Astrocyte of the spinal cord (primary cell): ENCODE data around the gene AMBP.

Experiments
- DNase-seq: peaks from one replicate; pipeline ENCODE4 v3.0.0; 2011; ENCODE audit warnings: low read depth, low spot score
- H3K4me3 ChIP-seq: 2 replicates; pipeline ENCODE4 v1.5.1; 2011; ENCODE audit warnings: low read depth, mild to moderate bottlenecking, low read length, moderate library complexity
- CTCF ChIP-seq: IDR thresholded peaks from 2 replicates; pipeline ENCODE4 v1.5.1; 2012; ENCODE audit warnings: low read depth, mild to moderate bottlenecking, low read length, inconsistent platforms
- in situ Hi-C: cut with HindIII; loops from 2 replicates; pipeline ENCODE4 v1.10.0; 2017; ENCODE audit warnings: low sequenced_read_pairs

Gene AMBP

GRCh38 chr9:114061830-114062474, 16.1 kb downstream of the AMBP start:
- in situ Hi-C loops: no loop called here
- TF ChIP-seq CTCF: no peak
- no peak overlapping the region for H3K4me3 ChIP-seq
- no peak for DNase-seq

GRCh38 chr9:114061292-114061691, 16.8 kb downstream of the AMBP start:
- in situ Hi-C loops: no loop called here
- no peak for DNase-seq
- TF ChIP-seq CTCF: no peak
- no peak overlapping the region for H3K4me3 ChIP-seq

GRCh38 chr9:114060711-114061110, 17.4 kb downstream of the AMBP start:
- TF ChIP-seq CTCF: no peak
- no peak for DNase-seq
- H3K4me3 ChIP-seq: no peak overlapping the region
- in situ Hi-C loops: no loop called here

GRCh38 chr9:114060070-114060469, 18.0 kb downstream of the AMBP start:
- no peak for TF ChIP-seq CTCF
- no peak for DNase-seq
- no peak overlapping the region for H3K4me3 ChIP-seq
- in situ Hi-C loops: no loop called here

- TF ChIP-seq CTCF: no peak
- no peak for DNase-seq
- H3K4me3 ChIP-seq: no peak overlapping the region
- in situ Hi-C loops: no loop called here
Observed at GRCh38 chr9:114059047-114059803, 18.9 kb downstream of the AMBP start.

- H3K4me3 ChIP-seq: no peak overlapping the region
- in situ Hi-C loops: no loop called here
- DNase-seq: no peak
- no peak for TF ChIP-seq CTCF
Observed at GRCh38 chr9:114058688-114059046, 19.4 kb downstream of the AMBP start.
